Ovary (tissue), 3 donors: Measurements from ENCODE around the gene DCDC2C.

Experiments used
- CTCF ChIP-seq, 3 donors: fragments of 450-650 bp in 2 of 3; fragments of 200-600 bp in 1 of 3; IDR thresholded peaks; one replicate each; pipeline versions ENCODE4 v1.5.1 to v1.8.0; 2016 to 2022; ENCODE audit warnings: antibody characterized with exemption in 3 of 3, mild to moderate bottlenecking in 1 of 3
- POLR2A ChIP-seq: fragments of 450-650 bp; IDR thresholded peaks from one replicate; pipeline ENCODE4 v1.6.1; 2017; ENCODE audit warnings: antibody characterized with exemption, mild to moderate bottlenecking, moderate library complexity
- donor health status: DM: no; HTN: no; CAD: no.

- TF ChIP-seq CTCF (IDR thresholded peaks at IDR 0.05) (no peak), POLR2A (no peak)
These were observed 29.1 kb upstream of the DCDC2C start for GRCh38 chr2:3674066-3674845.
